ENCODE data around the gene PTGR1. TPM values are rescaled to one million over a fixed set of nuclear protein-coding genes. Genes with fewer than 3 reads are reported as not detected.

Gene PTGR1
- total and polyA plus RNA-seq, 2 of the 8 experiments (the other 6 are each of a cell fraction or from before 2014, with no cell fraction given): 16.9 to 28.5 TPM

- Histone ChIP-seq H3K4me3 (ENCODE audit: extremely low read depth in 1 of 4, insufficient read depth in 2 of 4, low read depth in 3 of 4, low read length in 4 of 4) (no peak overlapping the region), H3K56ac (replicated peaks; ENCODE audit: insufficient read length, low read depth, low read length) (no peak overlapping the region), H2BK15ac (ENCODE audit: low read length) (no peak overlapping the region), H2BK12ac (ENCODE audit: low read depth, low read length) (no peak overlapping the region), H3K27me3 (replicated peaks in 1 of 4; ENCODE audit: control insufficient read depth in 3 of 4, extremely low read depth in 1 of 4, insufficient read depth in 3 of 4, low read length in 3 of 4) (no peaks in the 10 kb centered on the region), H4K5ac (ENCODE audit: insufficient read length, low read depth, low read length) (no peak overlapping the region), H4K8ac (ENCODE audit: extremely low read depth, insufficient read depth, low read length) (no peak overlapping the region), H3K4ac (replicated peaks; ENCODE audit: insufficient read length, low read depth, low read length) (no peak overlapping the region), H3K36me3 (ENCODE audit: control insufficient read depth in 2 of 4, insufficient read depth in 4 of 4, low read length in 3 of 4) (peaks cover 0 to 34% (median 6%) of the 10 kb centered on the region in 4 experiments; a peak in 6 of 8 replicates), H3K4me1 (replicated peaks in 1 of 4; ENCODE audit: control insufficient read depth in 3 of 4, insufficient read depth in 4 of 4, low read length in 3 of 4) (no peaks in the 10 kb centered on the region), H3K23ac (ENCODE audit: insufficient read length) (no peak overlapping the region), H3K27ac (ENCODE audit: low read depth, low read length) (no peak overlapping the region), H2BK20ac (ENCODE audit: low read length) (no peak overlapping the region), H4K91ac (replicated peaks; ENCODE audit: insufficient read length, low read length) (no peak overlapping the region), H3K79me1 (ENCODE audit: low read depth, low read length) (no peaks in the 10 kb centered on the region), H3K79me2 (ENCODE audit: control insufficient read depth in 1 of 2, insufficient read depth in 2 of 2, low read length in 2 of 2) (no peaks in the 10 kb centered on the region), H3K9me3 (ENCODE audit: insufficient read depth in 2 of 2, low read depth in 1 of 2, low read length in 1 of 2) (no peaks in the 10 kb centered on the region), H3K4me2 (ENCODE audit: insufficient read depth in 1 of 2, low read depth in 2 of 2, low read length in 2 of 2) (no peak overlapping the region), H2BK5ac (ENCODE audit: low read depth, low read length) (no peak overlapping the region), H2AFZ (ENCODE audit: low read length) (no peak overlapping the region), H3K23me2 (ENCODE audit: low read depth, low read length) (no peaks in the 10 kb centered on the region), H3K9ac (replicated peaks in 1 of 4; ENCODE audit: extremely low read depth in 1 of 4, low read depth in 3 of 4, low read length in 3 of 4) (no peak overlapping the region), H2AK5ac (ENCODE audit: low read depth, low read length) (no peak overlapping the region), H3K18ac (ENCODE audit: extremely low read depth, low read length) (no peak overlapping the region), H2BK120ac (replicated peaks; ENCODE audit: low read depth, low read length) (no peak overlapping the region), H4K20me1 (replicated peaks in 1 of 2; ENCODE audit: control insufficient read depth in 1 of 2, insufficient read depth in 2 of 2, low read length in 2 of 2) (peaks cover 0 to 3% of the 10 kb centered on the region in 2 experiments), H3K14ac (ENCODE audit: insufficient read length) (no peak overlapping the region)
- ChIA-PET POLR2A (ENCODE audit: partially characterized antibody) (no interaction called here), CTCF (ENCODE audit: partially characterized antibody) (interaction anchor here (0.6 to 2.1 kb wide), 3 partner anchors 28 to 437 kb away, joined by 3 to 6 read pairs (median 3); no protein-coding TSS in a partner anchor)
- 86% methylated on average over 4 of the region's 4 CpGs; no CpG with 5 or more reads in 1 of the 2 experiments for WGBS, 2 experiments (ENCODE audit: extremely low coverage in 1 of 2, insufficient coverage in 1 of 2, insufficient read length in 1 of 2, insufficient replicate concordance in 2 of 2, low coverage in 1 of 2, low lambda C conversion rate in 2 of 2, missing lambda C conversion rate in 1 of 2)
- no peak for DNase-seq (ENCODE audit: low read depth in 1 of 2, low spot score in 2 of 2)
- no peak for FAIRE-seq
- TF ChIP-seq USF2 (IDR thresholded peaks at IDR 0.05; ENCODE audit: low read length) (no peak), CHD2 (IDR thresholded peaks at IDR 0.05; ENCODE audit: low read length) (no peak), PHF8 (conservative IDR thresholded peaks at IDR 0.05; ENCODE audit: low read depth, low read length) (no peak), BACH1 (IDR thresholded peaks at IDR 0.05; ENCODE audit: low read length) (no peak), ASH2L (IDR thresholded peaks at IDR 0.05; ENCODE audit: low read length) (no peak), NANOG (IDR thresholded peaks at IDR 0.05; ENCODE audit: insufficient read depth, low read depth, low read length, poor library complexity, severe bottlenecking) (no peak), CBX5 (IDR thresholded peaks at IDR 0.05; ENCODE audit: low read depth, low read length) (no peak), TAF7 (optimal IDR thresholded peaks at IDR 0.05; ENCODE audit: borderline replicate concordance, low read depth, low read length) (no peak), CTBP2 (IDR thresholded peaks at IDR 0.05; ENCODE audit: borderline replicate concordance, insufficient read depth, insufficient read length, low read length) (no peak), GTF2F1 (IDR thresholded peaks at IDR 0.05; ENCODE audit: borderline replicate concordance, low read depth, low read length) (no peak), EP300 (IDR thresholded peaks at IDR 0.05; ENCODE audit: borderline replicate concordance in 1 of 2, low read depth in 2 of 2, low read length in 2 of 2) (no peak), JUN (IDR thresholded peaks at IDR 0.05; ENCODE audit: low read depth, low read length) (no peak), RBBP5 (IDR thresholded peaks at IDR 0.05; ENCODE audit: borderline replicate concordance, low read depth, low read length) (no peak)
These were observed 49.6 kb upstream of the PTGR1 start for GRCh38 chr9:111649016-111649415.

Measured in H1 (cell line).